ENCODE results near the gene MAP9. TPM values are rescaled to one million over a fixed set of nuclear protein-coding genes. Genes with fewer than 3 reads are reported as not detected.

The MAP9 gene
- polyA plus RNA-seq, 1 donor from 2014 or later = 36.0 TPM

GRCh38 chr4:155423671-155424070 is 46.9 kb upstream of the MAP9 start:
- Histone ChIP-seq H3K4me2 (ENCODE audit: low read length) (no peak overlapping the region), H3K79me2 (replicated peaks; ENCODE audit: insufficient read depth, low read length) (no peaks in the 10 kb centered on the region), H3K27ac (ENCODE audit: low read length) (no peak overlapping the region), H3K36me3 (ENCODE audit: insufficient read depth, low read length) (no peaks in the 10 kb centered on the region), H3K9me3 (ENCODE audit: low read length) (peaks cover 3% of the 10 kb centered on the region), H3F3A (ENCODE audit: insufficient read depth, low read length, poor library complexity, severe bottlenecking) (no peaks in the 10 kb centered on the region), H3K9ac (ENCODE audit: low read length) (no peak overlapping the region), H3K27me3 (ENCODE audit: insufficient read depth, low read depth, low read length) (no peaks in the 10 kb centered on the region), H3K4me3 (ENCODE audit: low read length) (no peak overlapping the region), H4K20me1 (ENCODE audit: insufficient read depth) (no peaks in the 10 kb centered on the region), H2AFZ (ENCODE audit: low read depth, low read length) (no peak overlapping the region), H3K9me2 (ENCODE audit: insufficient read depth, low read length) (no peaks in the 10 kb centered on the region)
- no peak for TF ChIP-seq CTCF (IDR thresholded peaks at IDR 0.05; ENCODE audit: poor library complexity, severe bottlenecking)
- TF ChIP-seq EP300 (conservative IDR thresholded peaks at IDR 0.05; ENCODE audit: poor library complexity, severe bottlenecking) = no peak
- TF ChIP-seq SMC3 (conservative IDR thresholded peaks at IDR 0.05; ENCODE audit: poor library complexity) = no peak
- TF ChIP-seq RAD21 (conservative IDR thresholded peaks at IDR 0.05) = no peak

- Histone ChIP-seq H4K20me1 (ENCODE audit: insufficient read depth) (no peaks in the 10 kb centered on the region), H3K9ac (ENCODE audit: low read length) (no peak overlapping the region), H3K9me3 (ENCODE audit: low read length) (no peaks in the 10 kb centered on the region), H3K4me3 (ENCODE audit: low read length) (no peak overlapping the region), H3K36me3 (ENCODE audit: insufficient read depth, low read length) (no peaks in the 10 kb centered on the region), H3F3A (ENCODE audit: insufficient read depth, low read length, poor library complexity, severe bottlenecking) (no peaks in the 10 kb centered on the region), H3K9me2 (ENCODE audit: insufficient read depth, low read length) (no peaks in the 10 kb centered on the region), H3K27me3 (ENCODE audit: insufficient read depth, low read depth, low read length) (no peaks in the 10 kb centered on the region), H3K27ac (ENCODE audit: low read length) (no peak overlapping the region), H3K4me2 (ENCODE audit: low read length) (no peak overlapping the region), H2AFZ (ENCODE audit: low read depth, low read length) (no peak overlapping the region), H3K79me2 (replicated peaks; ENCODE audit: insufficient read depth, low read length) (no peaks in the 10 kb centered on the region)
- TF ChIP-seq REST (IDR thresholded peaks at IDR 0.05; ENCODE audit: borderline replicate concordance) (no peak), EZH2 (IDR thresholded peaks at IDR 0.05; ENCODE audit: borderline replicate concordance, insufficient read depth, low read length, poor library complexity, severe bottlenecking) (no peak), SMC3 (conservative IDR thresholded peaks at IDR 0.05; ENCODE audit: poor library complexity) (no peak), RAD21 (conservative IDR thresholded peaks at IDR 0.05) (no peak), EP300 (conservative IDR thresholded peaks at IDR 0.05; ENCODE audit: poor library complexity, severe bottlenecking) (no peak), POLR2AphosphoS5 (IDR thresholded peaks at IDR 0.05) (no peak)
Observed at GRCh38 chr4:155419266-155419665, 42.5 kb upstream of the MAP9 start.

- Histone ChIP-seq H3K9me3 (ENCODE audit: low read length) (no peaks in the 10 kb centered on the region), H2AFZ (ENCODE audit: low read depth, low read length) (no peak overlapping the region), H3K27ac (ENCODE audit: low read length) (no peak overlapping the region), H3K4me2 (ENCODE audit: low read length) (no peak overlapping the region), H4K20me1 (ENCODE audit: insufficient read depth) (no peaks in the 10 kb centered on the region), H3K27me3 (ENCODE audit: insufficient read depth, low read depth, low read length) (no peaks in the 10 kb centered on the region), H3F3A (ENCODE audit: insufficient read depth, low read length, poor library complexity, severe bottlenecking) (no peaks in the 10 kb centered on the region), H3K4me3 (ENCODE audit: low read length) (no peak overlapping the region), H3K36me3 (ENCODE audit: insufficient read depth, low read length) (no peaks in the 10 kb centered on the region), H3K79me2 (replicated peaks; ENCODE audit: insufficient read depth, low read length) (no peaks in the 10 kb centered on the region), H3K9me2 (ENCODE audit: insufficient read depth, low read length) (no peaks in the 10 kb centered on the region), H3K9ac (ENCODE audit: low read length) (no peak overlapping the region)
- TF ChIP-seq RAD21 (conservative IDR thresholded peaks at IDR 0.05) (no peak), MXI1 (conservative IDR thresholded peaks at IDR 0.05; ENCODE audit: poor library complexity, severe bottlenecking) (no peak), TAF1 (IDR thresholded peaks at IDR 0.05; ENCODE audit: low read depth) (no peak), SMC3 (conservative IDR thresholded peaks at IDR 0.05; ENCODE audit: poor library complexity) (no peak), POLR2AphosphoS5 (IDR thresholded peaks at IDR 0.05) (no peak), EP300 (conservative IDR thresholded peaks at IDR 0.05; ENCODE audit: poor library complexity, severe bottlenecking) (no peak), REST (IDR thresholded peaks at IDR 0.05; ENCODE audit: borderline replicate concordance) (no peak), CTCF (IDR thresholded peaks at IDR 0.05; ENCODE audit: poor library complexity, severe bottlenecking) (no peak), EZH2 (IDR thresholded peaks at IDR 0.05; ENCODE audit: borderline replicate concordance, insufficient read depth, low read length, poor library complexity, severe bottlenecking) (no peak)
Observed at GRCh38 chr4:155415662-155416061, 38.9 kb upstream of the MAP9 start.
